Suprapubic skin (tissue), 4 donors: ENCODE data around the gene NR1H2. TPM values are rescaled to one million over a fixed set of nuclear protein-coding genes. Genes with fewer than 3 reads are reported as not detected.

ENCODE experiments used
- DNase-seq, 2 donors: peaks; one replicate each; pipeline ENCODE4 v3.0.0-alpha.2; 2019; ENCODE audit warnings: low spot score in 2 of 2
- H3K27ac ChIP-seq: fragments of 200-600 bp; sonication (generic); one replicate; pipeline ENCODE4 v1.5.1; 2019
- H3K27me3 ChIP-seq: fragments of 200-600 bp; sonication (generic); one replicate; pipeline ENCODE4 v1.5.1; 2019
- H3K36me3 ChIP-seq: fragments of 200-600 bp; sonication (generic); one replicate; pipeline ENCODE4 v1.5.1; 2019
- H3K4me1 ChIP-seq: fragments of 200-600 bp; sonication (generic); one replicate; pipeline ENCODE4 v1.5.1; 2019
- H3K4me3 ChIP-seq: fragments of 200-600 bp; sonication (generic); one replicate; pipeline ENCODE4 v1.5.1; 2019; ENCODE audit warnings: mild to moderate bottlenecking
- H3K9me3 ChIP-seq: fragments of 200-600 bp; sonication (generic); one replicate; pipeline ENCODE4 v1.5.1; 2019
- CTCF ChIP-seq, 2 donors: fragments of 200-600 bp in 1 of 2; fragments of 450-650 bp in 1 of 2; sonication (generic) in 1 of 2; IDR thresholded peaks; one replicate each; pipeline ENCODE4 v1.5.1; 2016 to 2019; ENCODE audit warnings: antibody characterized with exemption in 2 of 2, mild to moderate bottlenecking in 1 of 2, moderate library complexity in 1 of 2
- EP300 ChIP-seq: sonication (generic); formaldehyde crosslinking; IDR thresholded peaks from one replicate; pipeline ENCODE4 v1.6.1; 2017; ENCODE audit warnings: antibody characterized with exemption
- POLR2A ChIP-seq, 2 donors: fragments of 450-650 bp; IDR thresholded peaks; one replicate each; pipeline ENCODE4 v1.6.1; 2017; ENCODE audit warnings: antibody characterized with exemption in 2 of 2, mild to moderate bottlenecking in 2 of 2, moderate library complexity in 2 of 2
- POLR2AphosphoS5 ChIP-seq, 3 donors: sonication (generic); formaldehyde crosslinking; IDR thresholded peaks; one replicate each; pipeline ENCODE4 v1.6.1; 2017; ENCODE audit warnings: antibody characterized with exemption in 3 of 3
- WGBS: methylation state at CpG from one replicate; pipeline ENCODE4 v1.1.5; 2018; 5-methylcytosine and 5-hydroxymethylcytosine counted together
- total RNA-seq, 4 donors: library from RNA; depleted of rRNA; stranded (reverse); fragments of >200 nt; gene quantifications; one replicate each; pipeline ENCODE4 v1.1.0, GENCODE V29; 2016

NR1H2 gene
- total RNA-seq, 4 donors from 2014 or later = 80.6 to 94.7 (median 88.9) TPM

- no peak overlapping the region for H3K4me3 ChIP-seq
- H3K27me3 ChIP-seq = no peaks in the 10 kb centered on the region
Measured at GRCh38 chr19:50359328-50359818, 16.9 kb upstream of the NR1H2 start.

GRCh38 chr19:50361290-50362029, 14.8 kb upstream of the NR1H2 start:
- no peak for DNase-seq
- Histone ChIP-seq H3K4me1 (peaks cover 15% of the 10 kb centered on the region), H3K27me3 (no peaks in the 10 kb centered on the region), H3K4me3 (no peak overlapping the region), H3K9me3 (no peaks in the 10 kb centered on the region), H3K36me3 (no peaks in the 10 kb centered on the region), H3K27ac (no peak overlapping the region)
- TF ChIP-seq EP300 (no peak), POLR2AphosphoS5 (IDR thresholded peaks at IDR 0.05) (no peak), CTCF (IDR thresholded peaks at IDR 0.05) (no peak), POLR2A (IDR thresholded peaks at IDR 0.05) (no peak)
- WGBS = 91% methylated on average over 7 of the region's 7 CpGs

More at GRCh38 chr19:50359328-50359818, 16.9 kb upstream of the NR1H2 start:
- 81% methylated on average over 2 of the region's 11 CpGs for WGBS
- peaks cover 15% of the 10 kb centered on the region for H3K4me1 ChIP-seq
- no peak overlapping the region for H3K27ac ChIP-seq
- H3K36me3 ChIP-seq = no peaks in the 10 kb centered on the region
- no peaks in the 10 kb centered on the region for H3K9me3 ChIP-seq
- TF ChIP-seq CTCF (IDR thresholded peaks at IDR 0.05) (no peak), EP300 (no peak), POLR2A (IDR thresholded peaks at IDR 0.05) (no peak), POLR2AphosphoS5 (IDR thresholded peaks at IDR 0.05) (no peak)
- DNase-seq = no peak

- no peaks in the 10 kb centered on the region for H3K27me3 ChIP-seq
- H3K36me3 ChIP-seq = no peaks in the 10 kb centered on the region
- DNase-seq = no peak
- no peak overlapping the region for H3K4me3 ChIP-seq
- TF ChIP-seq POLR2A (IDR thresholded peaks at IDR 0.05) (no peak), EP300 (no peak)
- no peak overlapping the region for H3K27ac ChIP-seq
- no peaks in the 10 kb centered on the region for H3K9me3 ChIP-seq
- WGBS = 84% methylated on average over 7 of the region's 7 CpGs
- H3K4me1 ChIP-seq = peaks cover 13% of the 10 kb centered on the region
Measured at GRCh38 chr19:50362030-50362412, 14.2 kb upstream of the NR1H2 start.

GRCh38 chr19:50362656-50363424, 13.4 kb upstream of the NR1H2 start:
- no peak overlapping the region for H3K27ac ChIP-seq
- DNase-seq = no peak
- no peaks in the 10 kb centered on the region for H3K9me3 ChIP-seq
- no peak overlapping the region for H3K4me3 ChIP-seq
- H3K36me3 ChIP-seq = no peaks in the 10 kb centered on the region
- no peaks in the 10 kb centered on the region for H3K27me3 ChIP-seq
- TF ChIP-seq POLR2AphosphoS5 (IDR thresholded peaks at IDR 0.05) = no peak
- TF ChIP-seq EP300 = no peak
- no peak for TF ChIP-seq POLR2A (IDR thresholded peaks at IDR 0.05)
- no peak for TF ChIP-seq CTCF (IDR thresholded peaks at IDR 0.05)
- H3K4me1 ChIP-seq = peaks cover 12% of the 10 kb centered on the region
- WGBS = 71% methylated on average over 11 of the region's 11 CpGs

GRCh38 chr19:50365434-50366306, 10.6 kb upstream of the NR1H2 start, which contains the start of gene NAPSA:
NAPSA (minus strand) TSS chr19:50365639; CDS start chr19:50365621, 18 bp downstream.
- Histone ChIP-seq H3K4me3 (no peak within 1 kb of the TSS), H3K36me3 (no peaks in the 10 kb centered on the region), H3K9me3 (no peaks in the 10 kb centered on the region), H3K27me3 (no peaks in the 10 kb centered on the region), H3K4me1 (peaks cover 13% of the 10 kb centered on the region), H3K27ac (no peak within 1 kb of the TSS)
- TF ChIP-seq CTCF (IDR thresholded peaks at IDR 0.05) (no peak), EP300 (no peak)
- WGBS = 83% methylated on average over 11 of the region's 11 CpGs
- DNase-seq = no peak
